C1 segment of cervical spinal cord (tissue), 14 donors: ENCODE measurements around the gene PTGFRN.
"Not testable (repeated sequence)": the region's sequence is repeated elsewhere in the genome, so short reads cannot be mapped to it uniquely, and the experiment has no call there.

ENCODE experiments used
- DNase-seq, 14 donors: peaks; one replicate each; lab custom pipeline; 2025; lab: John Stamatoyannopoulos, UW

Gene PTGFRN

DNA sequence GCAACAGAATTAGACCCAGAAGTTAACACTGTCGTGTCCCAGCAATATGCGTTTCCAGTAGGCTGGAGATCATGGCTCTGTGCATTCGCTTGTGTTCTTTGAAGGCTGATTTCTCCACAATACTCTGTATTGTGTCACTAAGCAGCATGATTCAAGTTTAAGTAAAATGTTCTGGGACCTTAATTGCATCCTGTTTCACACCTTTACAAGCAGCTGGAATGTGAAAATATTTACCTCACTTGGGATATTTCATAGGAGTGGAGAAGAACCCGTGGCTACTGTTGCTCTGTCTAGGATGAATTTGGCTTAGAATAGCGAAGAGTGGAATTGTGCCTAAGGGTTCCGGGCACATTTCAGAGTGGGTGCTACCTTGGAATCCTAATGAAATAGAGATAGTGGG, 6.3 kb downstream of the PTGFRN start:
- no peak for DNase-seq

GRCh38 chr1:116916533-116917445, 7.1 kb downstream of the PTGFRN start:
- peak in 4 of 14 donors; percentile 12 to 53 (median 31) for DNase-seq

GRCh38 chr1:116918714-116919357, 9.1 kb downstream of the PTGFRN start:
- no peak for DNase-seq

- DNase-seq, result no peak
These were observed 10.1 kb downstream of the PTGFRN start for GRCh38 chr1:116919802-116920201.

DNA sequence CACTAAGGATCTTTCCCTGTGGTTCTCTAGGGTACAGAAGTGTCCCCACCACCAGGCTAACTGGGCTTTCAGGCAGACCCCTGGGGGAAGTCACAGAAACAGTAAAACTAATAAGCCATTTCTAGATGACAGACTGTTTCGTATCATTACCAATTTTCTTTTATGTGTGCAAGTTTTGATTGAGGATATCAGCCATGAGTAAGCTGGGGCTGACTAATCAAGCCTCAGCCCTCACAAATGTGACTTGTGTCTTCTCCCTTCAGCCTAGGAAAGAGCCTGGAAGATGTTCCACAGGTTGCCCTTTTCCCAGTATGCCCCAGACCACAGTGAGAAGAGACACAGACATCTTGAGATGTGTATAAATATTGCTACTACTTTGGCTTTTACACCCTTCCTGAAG, 10.5 kb downstream of the PTGFRN start:
- no peak for DNase-seq

- no peak for DNase-seq
These were observed 11.7 kb downstream of the PTGFRN start for GRCh38 chr1:116921301-116921885.

GRCh38 chr1:116921937-116922336, 12.2 kb downstream of the PTGFRN start:
- DNase-seq, result no peak

GRCh38 chr1:116923421-116923820, 13.7 kb downstream of the PTGFRN start:
- DNase-seq, result no peak

DNA sequence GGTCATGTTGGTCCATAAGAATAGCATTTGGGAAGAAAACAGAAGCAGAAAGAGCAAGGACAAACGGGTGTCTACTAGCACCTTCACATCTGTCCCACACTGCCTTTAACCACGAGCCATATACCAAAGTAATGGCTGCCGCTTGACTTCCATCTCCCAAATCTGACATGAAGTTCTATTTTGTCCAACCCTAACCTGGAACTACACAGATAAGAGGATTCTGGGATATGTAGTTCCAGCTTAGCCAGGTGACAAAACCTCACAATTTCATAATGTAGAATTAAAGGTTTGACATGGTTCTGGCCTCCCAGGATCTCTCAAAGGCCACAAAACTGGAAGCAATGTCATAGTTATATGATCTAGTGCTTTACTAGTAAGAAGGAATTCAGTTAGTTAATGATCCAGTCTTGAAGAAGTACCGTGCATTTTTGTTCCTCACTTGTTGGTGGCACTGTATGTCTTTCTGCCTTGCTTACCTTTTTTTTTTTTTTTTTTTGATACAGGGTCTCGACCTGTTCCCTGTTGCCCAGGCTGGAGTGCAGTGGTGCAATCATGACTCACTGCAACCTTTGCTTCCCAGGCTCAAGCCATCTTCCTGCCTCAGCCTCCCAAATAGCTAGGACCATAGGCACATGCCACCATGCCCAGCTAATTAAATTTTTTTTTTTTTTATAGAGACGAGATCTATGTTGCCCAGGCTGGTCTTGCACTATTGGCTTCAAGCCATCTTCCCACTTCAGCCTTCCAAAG, 17.5 kb downstream of the PTGFRN start:
- DNase-seq, result no peak

- DNase-seq, result no peak
These were observed 20.4 kb downstream of the PTGFRN start for GRCh38 chr1:116929961-116930592.

DNA sequence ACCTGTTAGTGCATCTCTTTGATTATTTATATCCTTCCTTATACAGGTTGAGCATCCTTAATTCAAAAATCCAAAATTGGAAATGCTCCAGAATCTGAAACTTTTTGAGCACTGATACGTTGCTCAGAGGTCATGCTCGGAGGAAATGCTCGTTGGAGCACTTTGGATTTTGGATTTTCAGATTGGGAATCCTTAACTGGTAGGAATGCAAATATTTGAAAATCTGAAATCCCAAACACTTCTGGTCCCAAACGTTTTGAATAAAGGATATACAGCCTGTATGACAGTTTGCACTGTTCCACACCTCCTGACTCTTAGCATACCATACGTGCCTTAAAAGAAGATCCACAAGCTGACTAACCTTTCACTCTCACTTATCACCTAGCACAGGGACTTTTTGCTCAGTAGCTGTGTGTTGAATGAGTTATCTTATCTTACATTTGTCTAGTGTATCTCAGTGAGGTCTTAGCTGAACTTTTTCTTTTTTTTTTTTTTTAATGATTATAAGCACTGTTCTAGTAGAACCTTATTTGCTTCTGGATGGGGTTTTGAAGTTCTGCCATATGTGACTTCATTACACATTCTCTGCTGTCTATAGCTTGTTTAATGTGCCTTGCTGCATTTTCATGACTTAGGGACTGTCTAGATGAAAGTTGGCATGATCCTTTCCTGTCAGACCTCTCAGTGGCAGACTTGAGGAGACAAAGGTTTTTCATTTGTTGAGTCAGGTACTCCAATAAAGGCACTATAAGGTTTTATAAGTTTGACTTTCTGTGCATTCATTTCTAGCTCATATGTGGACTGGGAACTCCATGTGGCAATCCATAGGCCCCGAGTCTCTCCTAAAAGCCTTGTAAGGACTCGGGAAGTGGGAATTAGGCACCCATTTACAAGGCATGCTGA, 21.6 kb downstream of the PTGFRN start:
- DNase-seq, result no peak

- no peak for DNase-seq
These were observed 24.1 kb downstream of the PTGFRN start for GRCh38 chr1:116933606-116934515.

GRCh38 chr1:116934586-116935207, 25.0 kb downstream of the PTGFRN start:
- DNase-seq, result no peak

DNA sequence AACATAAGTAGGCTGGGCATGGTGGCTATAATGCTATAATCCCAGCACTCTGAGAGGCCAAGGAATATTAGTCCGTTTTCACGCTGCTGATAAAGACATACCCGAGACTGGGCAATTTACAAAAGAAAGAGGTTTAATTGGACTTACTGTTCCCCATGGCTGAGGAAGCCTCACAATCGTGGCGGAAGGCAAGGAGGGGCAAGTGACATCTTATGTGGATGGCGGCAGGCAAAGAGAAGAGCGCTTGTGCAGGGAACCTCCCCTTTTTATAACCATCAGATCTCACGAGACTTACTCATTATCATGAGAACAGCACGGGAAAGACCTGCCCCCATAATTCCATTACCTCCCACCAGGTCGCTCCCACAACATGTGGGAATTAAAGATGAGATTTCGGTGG, 28.5 kb downstream of the PTGFRN start:
- DNase-seq, result no peak

- not testable (repeated sequence) for DNase-seq
These were observed 30.2 kb downstream of the PTGFRN start for GRCh38 chr1:116939780-116940543.

DNA sequence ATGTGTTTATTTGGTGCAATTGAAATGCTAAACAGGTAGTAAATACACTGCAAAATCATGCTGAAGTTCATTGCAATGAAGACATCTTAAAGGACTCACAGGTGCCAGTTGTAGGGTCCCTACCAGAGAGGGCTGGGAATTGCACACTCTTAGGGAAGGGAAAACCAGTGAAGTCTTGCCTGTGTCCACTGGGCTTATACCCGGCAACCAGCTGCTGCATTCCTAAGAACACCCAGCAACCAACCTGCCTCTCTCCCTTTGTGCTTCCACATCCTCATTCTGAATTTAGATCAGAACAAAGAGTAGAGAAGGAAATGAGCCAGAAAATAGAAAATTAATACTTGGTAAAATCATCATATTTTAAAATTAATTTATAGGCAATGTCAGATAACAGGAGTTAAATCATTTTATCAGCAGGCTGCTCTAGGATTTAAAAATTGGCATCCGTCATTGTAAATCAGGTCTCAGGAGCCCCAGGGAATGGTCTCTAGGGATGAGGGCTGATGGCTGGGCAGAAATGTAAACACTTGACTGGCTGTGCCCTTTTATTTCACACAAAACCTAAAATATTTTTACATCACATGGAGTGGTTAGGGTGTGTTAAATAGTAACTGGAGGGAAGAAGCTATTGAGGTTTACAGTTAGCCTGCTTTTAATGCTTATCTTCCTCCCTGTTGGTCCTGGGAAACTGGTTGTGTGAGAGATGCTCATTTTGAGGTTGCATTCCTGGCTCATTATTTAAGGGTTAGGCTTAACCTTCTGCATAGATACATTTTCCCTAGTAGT, 31.3 kb downstream of the PTGFRN start:
- no peak for DNase-seq

DNA sequence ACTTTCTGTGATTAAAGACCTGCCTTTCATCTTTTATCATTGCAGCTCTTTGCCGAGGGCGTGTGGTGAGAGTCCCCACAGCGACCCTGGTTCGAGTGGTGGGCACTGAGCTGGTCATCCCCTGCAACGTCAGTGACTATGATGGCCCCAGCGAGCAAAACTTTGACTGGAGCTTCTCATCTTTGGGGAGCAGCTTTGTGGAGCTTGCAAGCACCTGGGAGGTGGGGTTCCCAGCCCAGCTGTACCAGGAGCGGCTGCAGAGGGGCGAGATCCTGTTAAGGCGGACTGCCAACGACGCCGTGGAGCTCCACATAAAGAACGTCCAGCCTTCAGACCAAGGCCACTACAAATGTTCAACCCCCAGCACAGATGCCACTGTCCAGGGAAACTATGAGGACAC, 32.0 kb downstream of the PTGFRN start:
- DNase-seq, result no peak
